Measurements from ENCODE around the gene ISG20.

The ISG20 gene

DNA sequence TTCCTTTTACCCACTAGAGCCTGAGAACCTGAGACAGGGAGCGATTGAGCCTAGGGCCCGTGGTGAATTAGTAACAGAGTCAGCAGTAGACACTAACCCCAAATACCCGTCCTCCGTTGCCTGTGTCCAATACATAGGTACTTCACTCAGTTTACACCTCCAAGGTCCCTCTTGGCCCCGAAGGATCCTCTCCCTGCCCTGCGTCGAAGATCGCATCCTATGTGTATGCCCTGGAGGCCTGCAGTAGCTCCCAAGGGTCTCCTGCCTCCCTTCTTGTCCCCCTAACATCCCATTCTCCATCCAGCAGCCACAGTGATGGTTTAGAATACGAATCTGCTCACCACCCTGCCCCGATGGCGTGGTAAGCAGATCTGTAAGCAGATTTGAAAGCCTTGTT, 67.0 kb downstream of the ISG20 start:
- Histone ChIP-seq H3K27ac (ENCODE audit: extremely low read depth, low read depth, low read length) (no peak overlapping the region), H3K36me3 (ENCODE audit: control insufficient read depth in 2 of 2, insufficient read depth in 1 of 2, low read length in 2 of 2) (no peaks in the 10 kb centered on the region), H3K9me3 (ENCODE audit: control insufficient read depth, insufficient read depth, low read depth, low read length) (no peaks in the 10 kb centered on the region), H3K4me1 (ENCODE audit: control insufficient read depth, insufficient read depth, low read length) (no peaks in the 10 kb centered on the region), H3K4me3 (ENCODE audit: low read depth, low read length) (no peak overlapping the region)
- CTCF ChIA-PET, result no interaction called here
- no peak for TF ChIP-seq ZNF830 (tag by site-specific recombination; IDR thresholded peaks at IDR 0.05; ENCODE audit: low read depth)
- no peak for TF ChIP-seq ZNF664 (tag by site-specific recombination; IDR thresholded peaks at IDR 0.05)
- no peak for TF ChIP-seq ZBTB1 (tag by site-specific recombination; IDR thresholded peaks at IDR 0.05)
- TF ChIP-seq, protein P1, sequence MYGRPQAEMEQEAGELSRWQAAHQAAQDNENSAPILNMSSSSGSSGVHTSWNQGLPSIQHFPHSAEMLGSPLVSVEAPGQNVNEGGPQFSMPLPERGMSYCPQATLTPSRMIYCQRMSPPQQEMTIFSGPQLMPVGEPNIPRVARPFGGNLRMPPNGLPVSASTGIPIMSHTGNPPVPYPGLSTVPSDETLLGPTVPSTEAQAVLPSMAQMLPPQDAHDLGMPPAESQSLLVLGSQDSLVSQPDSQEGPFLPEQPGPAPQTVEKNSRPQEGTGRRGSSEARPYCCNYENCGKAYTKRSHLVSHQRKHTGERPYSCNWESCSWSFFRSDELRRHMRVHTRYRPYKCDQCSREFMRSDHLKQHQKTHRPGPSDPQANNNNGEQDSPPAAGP (tag by site-specific recombination; IDR thresholded peaks at IDR 0.05), result no peak
- TF ChIP-seq ZNF239 (tag by site-specific recombination; IDR thresholded peaks at IDR 0.05), result no peak
- no peak for TF ChIP-seq ZNF221 (tag by site-specific recombination; IDR thresholded peaks at IDR 0.05; ENCODE audit: borderline replicate concordance)
- no peak for TF ChIP-seq ZNF585B (tag by site-specific recombination; IDR thresholded peaks at IDR 0.05)
- no peak for TF ChIP-seq ZNF335 (tag by site-specific recombination; conservative IDR thresholded peaks at IDR 0.05)
- no peak for TF ChIP-seq ZNF473 (tag by site-specific recombination; IDR thresholded peaks at IDR 0.05)
- TF ChIP-seq, protein P2, sequence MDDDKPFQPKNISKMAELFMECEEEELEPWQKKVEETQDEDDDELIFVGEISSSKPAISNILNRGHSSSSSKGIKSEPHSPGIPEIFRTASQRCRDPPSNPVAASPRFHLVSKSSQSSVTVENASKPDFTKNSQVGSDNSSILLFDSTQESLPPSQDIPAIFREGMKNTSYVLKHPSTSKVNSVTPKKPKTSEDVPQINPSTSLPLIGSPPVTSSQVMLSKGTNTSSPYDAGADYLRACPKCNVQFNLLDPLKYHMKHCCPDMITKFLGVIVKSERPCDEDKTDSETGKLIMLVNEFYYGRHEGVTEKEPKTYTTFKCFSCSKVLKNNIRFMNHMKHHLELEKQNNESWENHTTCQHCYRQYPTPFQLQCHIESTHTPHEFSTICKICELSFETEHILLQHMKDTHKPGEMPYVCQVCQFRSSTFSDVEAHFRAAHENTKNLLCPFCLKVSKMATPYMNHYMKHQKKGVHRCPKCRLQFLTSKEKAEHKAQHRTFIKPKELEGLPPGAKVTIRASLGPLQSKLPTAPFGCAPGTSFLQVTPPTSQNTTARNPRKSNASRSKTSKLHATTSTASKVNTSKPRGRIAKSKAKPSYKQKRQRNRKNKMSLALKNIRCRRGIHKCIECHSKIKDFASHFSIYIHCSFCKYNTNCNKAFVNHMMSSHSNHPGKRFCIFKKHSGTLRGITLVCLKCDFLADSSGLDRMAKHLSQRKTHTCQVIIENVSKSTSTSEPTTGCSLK (tag by site-specific recombination; IDR thresholded peaks at IDR 0.05), result no peak
- TF ChIP-seq ZNF302 (tag by site-specific recombination; IDR thresholded peaks at IDR 0.05; ENCODE audit: low read depth), result no peak
- POLR2A ChIA-PET, result no interaction called here
